ENCODE data around the gene IFNK.

The IFNK gene

DNA sequence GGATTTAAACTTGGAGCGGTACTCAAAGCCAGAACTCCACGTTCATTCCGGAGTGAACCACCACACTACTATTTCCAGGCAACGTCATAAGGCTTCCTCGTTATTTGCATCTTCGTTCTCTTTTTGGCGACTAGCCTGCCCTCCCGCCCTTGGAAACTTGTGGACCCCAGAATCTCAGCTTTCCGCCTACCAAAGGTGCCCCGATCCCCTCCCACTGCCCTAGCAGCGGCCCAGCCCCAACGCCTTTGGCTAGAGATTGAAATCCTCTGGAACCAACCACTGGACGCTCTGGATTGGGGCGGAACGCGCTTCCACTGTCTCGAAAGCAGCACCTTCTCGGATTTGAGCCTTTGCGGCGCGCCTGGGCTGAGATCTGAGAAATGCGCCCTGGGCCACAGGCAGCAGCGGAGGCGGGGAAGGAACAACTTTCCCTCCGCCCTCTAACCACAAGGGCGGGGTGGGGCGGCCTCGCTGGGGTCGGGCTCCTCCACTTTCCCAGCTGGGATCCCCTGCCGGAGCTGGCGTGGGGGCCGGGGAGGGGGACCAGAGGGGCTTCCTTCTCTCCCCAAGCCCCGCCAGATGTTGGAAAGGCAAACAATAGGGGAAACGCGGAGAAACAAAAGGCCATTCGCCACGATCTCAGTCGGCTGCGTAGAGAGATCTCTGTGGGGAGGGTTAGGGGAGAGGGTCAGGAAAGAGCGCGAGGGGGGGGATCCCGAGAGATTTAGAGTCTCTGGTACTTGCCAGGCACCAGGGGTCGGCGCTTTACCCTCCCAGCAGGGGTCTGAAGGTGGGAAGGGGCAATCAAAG, 4.2 kb downstream of the IFNK start:
- Histone ChIP-seq H3K4me3 (replicated peaks; ENCODE audit: insufficient read depth, low read length) (peak overlapping the region; percentile 53), H3K27ac (replicated peaks) (no peak overlapping the region), H3K27me3 (ENCODE audit: insufficient read depth, poor library complexity, severe bottlenecking) (no peaks in the 10 kb centered on the region)
- TF ChIP-seq SPI1 (IDR thresholded peaks at IDR 0.05; ENCODE audit: borderline replicate concordance, low read depth) (no peak), GABPA (IDR thresholded peaks at IDR 0.05; ENCODE audit: low read depth) (no peak), REST (IDR thresholded peaks at IDR 0.05; ENCODE audit: insufficient replicate concordance, low read depth) (no peak), CTCF (IDR thresholded peaks at IDR 0.05; ENCODE audit: insufficient read depth, low read length) (no peak), POLR2AphosphoS5 (IDR thresholded peaks at IDR 0.05; ENCODE audit: low read depth) (no peak)
- no peak for DNase-seq (ENCODE audit: low read depth in 1 of 2, low spot score in 1 of 2)

- no peaks in the 10 kb centered on the region for H3K27me3 ChIP-seq (ENCODE audit: insufficient read depth, poor library complexity, severe bottlenecking)
- TF ChIP-seq GABPA (IDR thresholded peaks at IDR 0.05; ENCODE audit: low read depth): no peak
- no peak for TF ChIP-seq REST (IDR thresholded peaks at IDR 0.05; ENCODE audit: insufficient replicate concordance, low read depth)
- TF ChIP-seq SPI1 (IDR thresholded peaks at IDR 0.05; ENCODE audit: borderline replicate concordance, low read depth): no peak
- no peak for TF ChIP-seq POLR2AphosphoS5 (IDR thresholded peaks at IDR 0.05; ENCODE audit: low read depth)
- no peak for TF ChIP-seq CTCF (IDR thresholded peaks at IDR 0.05; ENCODE audit: insufficient read depth, low read length)
- no peak overlapping the region for H3K27ac ChIP-seq (replicated peaks)
- no peak for DNase-seq (ENCODE audit: low read depth in 1 of 2, low spot score in 1 of 2)
- H3K4me3 ChIP-seq (replicated peaks; ENCODE audit: insufficient read depth, low read length): peak overlapping the region; percentile 53
Observed at GRCh38 chr9:27528886-27529315, 4.8 kb downstream of the IFNK start.

DNA sequence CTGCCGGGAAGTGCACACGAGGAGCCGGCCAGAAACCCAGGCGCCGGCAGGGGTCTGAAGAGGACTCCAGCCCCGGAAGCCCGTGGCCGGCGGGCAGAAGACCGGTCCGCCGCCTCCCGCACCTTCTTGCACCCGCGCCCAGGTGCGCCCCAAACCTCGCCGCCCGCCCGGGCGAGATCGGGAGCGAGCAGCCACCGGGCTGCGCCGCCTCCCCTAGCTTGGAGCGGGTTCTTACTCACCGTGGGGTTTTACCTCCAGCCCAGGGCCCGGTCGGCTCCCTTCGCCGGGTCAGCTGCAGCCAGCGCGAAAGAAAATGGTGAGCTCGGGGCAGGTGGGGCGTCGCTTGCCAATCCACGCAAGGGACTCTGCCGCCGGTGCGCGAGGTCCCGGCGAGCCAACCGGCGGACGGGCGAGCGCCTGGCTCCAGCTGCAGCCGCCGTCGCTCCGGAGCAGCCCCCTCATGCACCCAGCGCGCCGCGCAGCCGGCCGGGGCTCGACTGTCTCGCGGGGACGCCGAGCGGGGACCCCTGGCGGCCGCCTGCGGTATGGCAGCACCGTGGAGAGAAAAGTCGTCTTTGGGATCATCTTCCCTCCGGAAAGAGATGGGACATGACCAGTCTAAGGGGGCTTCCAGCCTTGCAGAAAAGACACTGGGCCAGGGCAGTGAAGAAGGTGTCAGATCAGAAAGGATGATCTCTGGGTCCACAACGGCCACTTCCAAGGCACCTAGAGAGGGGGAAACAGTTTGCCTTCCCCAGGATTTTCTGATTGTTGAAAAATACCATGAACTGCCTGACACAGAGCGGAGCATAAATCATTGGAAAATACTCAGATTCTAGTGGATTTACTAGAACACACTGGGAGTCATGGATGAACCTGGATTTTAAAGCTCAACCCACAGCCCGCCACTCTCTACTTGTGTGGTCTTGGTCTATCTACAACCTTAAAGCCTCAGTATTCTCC, 5.5 kb downstream of the IFNK start, which contains the start of gene MOB3B:
MOB3B (minus strand) TSS at position 499 of the 963 bp plus-strand sequence. CDS start 74,264 bp downstream, outside the sequence.
- peak within 1 kb of the TSS; percentile 53 for H3K4me3 ChIP-seq (replicated peaks; ENCODE audit: insufficient read depth, low read length)
- peak in 1 of 2 experiments; percentile 21 for DNase-seq (ENCODE audit: low read depth in 1 of 2, low spot score in 1 of 2)
- H3K27me3 ChIP-seq (ENCODE audit: insufficient read depth, poor library complexity, severe bottlenecking): no peaks in the 10 kb centered on the region
- no peak within 1 kb of the TSS for H3K27ac ChIP-seq (replicated peaks)
- TF ChIP-seq GABPA (IDR thresholded peaks at IDR 0.05; ENCODE audit: low read depth) (no peak), CTCF (IDR thresholded peaks at IDR 0.05; ENCODE audit: insufficient read depth, low read length) (peak; percentile 6)
